K562 treated with DMSO at 1 percent for 48 hours (cell line): ENCODE results near the gene IBSP. TPM values are rescaled to one million over a fixed set of nuclear protein-coding genes. Genes with fewer than 3 reads are reported as not detected.

Experiments
- total RNA-seq: library from RNA; unstranded; fragments of 300-600 nt; gene quantifications from 2 replicates; pipeline ENCODE4 v1.2.3, GENCODE V29; 2022; ENCODE audit warnings: low replicate concordance; ENCODE audit errors: extremely low read depth

The IBSP gene
- not detected in 2 replicates for total RNA-seq

GRCh38 chr4:87799301-87800113, at the start of gene IBSP:
IBSP (plus strand) TSS chr4:87799554; CDS start chr4:87802362, 2,808 bp downstream.

GRCh38 chr4:87832669-87833068, 33.3 kb downstream of the IBSP start, which contains the start of gene MEPE:
MEPE (plus strand) TSS chr4:87832969; CDS start chr4:87834715, 1,746 bp downstream.

Other genes starting within 250 kb of the IBSP start
- not detected in 2 replicates for gene DSPP, start 191.0 kb upstream of the IBSP start, total RNA-seq
- not detected in 2 replicates for gene DMP1, start 149.3 kb upstream of the IBSP start, total RNA-seq
- gene MEPE, start 33.4 kb downstream of the IBSP start, total RNA-seq, result not detected in 2 replicates
- gene SPP1, start 176.2 kb downstream of the IBSP start, total RNA-seq, result not detected in 2 replicates
- gene PKD2, start 208.1 kb downstream of the IBSP start, total RNA-seq, result not detected in 2 replicates